ENCODE data around the gene ZYG11B. TPM values are rescaled to one million over a fixed set of nuclear protein-coding genes. Genes with fewer than 3 reads are reported as not detected.
"Not testable (repeated sequence)": the region's sequence is repeated elsewhere in the genome, so short reads cannot be mapped to it uniquely, and the experiment has no call there.

The ZYG11B gene
- total RNA-seq: 12.7 and 13.2 TPM in 2 replicates

DNA sequence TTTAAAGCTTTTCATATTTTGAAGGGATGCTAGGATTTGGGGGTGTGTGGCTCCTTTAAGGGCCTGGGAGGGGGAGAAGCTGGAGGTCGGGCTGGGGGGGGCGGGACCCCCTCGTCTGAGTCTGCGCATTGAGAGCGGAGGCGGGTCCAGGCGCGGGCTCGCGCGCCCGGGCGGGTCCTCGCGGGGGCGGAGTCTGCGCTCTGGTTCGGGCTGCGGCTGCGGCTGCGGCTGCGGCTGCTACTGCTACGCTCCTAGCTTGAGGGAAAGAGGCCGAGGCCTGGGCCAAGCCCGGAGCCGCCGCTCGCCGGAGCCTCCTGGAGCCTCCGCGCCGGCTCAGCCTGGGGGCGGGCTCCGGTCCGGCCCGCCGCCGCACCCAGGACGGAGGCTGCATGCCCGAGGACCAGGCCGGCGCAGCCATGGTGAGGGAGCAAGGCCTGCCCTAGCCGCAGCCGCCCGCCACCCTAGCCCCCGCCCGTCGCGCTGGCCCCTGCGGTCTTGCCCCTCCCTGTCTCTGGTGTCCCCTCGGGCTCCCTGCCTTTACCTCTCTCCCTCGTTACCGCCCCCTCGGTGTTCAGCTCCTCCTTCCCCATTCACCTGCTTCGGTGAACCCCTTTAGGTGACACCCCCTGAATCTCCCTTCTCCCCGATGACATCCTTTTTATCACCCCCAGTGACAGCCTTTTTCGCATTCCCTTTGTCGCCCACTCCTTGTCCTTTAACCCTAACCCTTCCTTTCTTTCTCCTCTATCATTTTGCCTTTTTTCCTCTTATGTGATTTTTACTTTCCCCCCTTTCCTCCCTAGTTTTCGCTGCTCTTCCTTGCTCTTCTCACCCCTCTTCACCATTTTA is at the start of gene ZYG11B:
TSS of gene ZYG11B (plus strand) at position 189 of the 849 bp plus-strand sequence. CDS start at position 390, 201 bp downstream.
- Mint-ChIP-seq H3K4me1 (ENCODE audit: low read depth) (peaks cover 25% of the 10 kb centered on the region), H3K4me3 (ENCODE audit: low read depth) (peak within 1 kb of the TSS; percentile 93), H3K9me3 (no peaks in the 10 kb centered on the region), H3K36me3 (ENCODE audit: low read depth) (peaks cover 3% of the 10 kb centered on the region), H3K27me3 (ENCODE audit: low read depth) (no peaks in the 10 kb centered on the region), H3K27ac (peak within 1 kb of the TSS; percentile 70)
- DNase-seq (ENCODE audit: low spot score): peak; percentile 87
- intact Hi-C loops (cut with micrococcal nuclease): loop anchor here (1.0 to 5.0 kb wide), 3 partner anchors 24 to 670 kb away; partner anchors contain the start of genes BTF3L4 and LRP8

DNA sequence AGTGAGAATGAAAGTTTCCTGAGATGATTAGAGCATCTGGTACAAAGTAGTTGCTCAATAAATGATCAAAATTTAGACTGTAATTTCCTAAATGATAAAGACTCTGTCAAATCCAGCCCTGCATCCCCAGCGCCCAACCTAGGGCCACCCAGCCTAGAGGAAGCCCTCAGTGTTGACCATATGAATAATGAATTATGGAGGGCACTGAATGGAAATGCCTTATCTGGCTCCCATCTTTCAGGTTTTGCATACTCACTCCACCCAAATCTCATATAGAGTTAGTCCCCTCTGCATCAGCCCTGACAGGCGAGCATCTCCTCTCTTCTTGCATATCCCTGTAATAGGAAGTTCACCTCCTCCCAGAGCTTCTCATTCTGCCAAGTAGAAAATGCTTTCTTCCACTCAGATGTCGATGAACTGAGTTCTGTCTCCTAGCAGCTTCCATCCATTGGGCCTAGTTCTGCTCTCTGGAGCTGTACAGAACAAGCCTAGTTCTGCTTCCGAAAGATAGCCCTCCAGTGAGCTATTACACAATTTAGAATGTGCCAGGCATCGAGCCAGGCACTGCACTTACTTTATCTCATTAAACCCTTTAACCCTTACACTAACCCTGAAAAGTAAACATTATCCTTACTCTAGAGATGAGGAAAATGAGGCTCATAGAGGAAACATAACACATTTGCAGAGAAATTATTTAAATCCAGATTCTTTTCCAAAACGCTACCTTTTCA is 49.0 kb upstream of the ZYG11B start:
- H3K36me3 Mint-ChIP-seq (ENCODE audit: low read depth): no peaks in the 10 kb centered on the region
- no peak overlapping the region for H3K4me3 Mint-ChIP-seq (ENCODE audit: low read depth)
- no peak for DNase-seq (ENCODE audit: low spot score)
- H3K27ac Mint-ChIP-seq: no peak overlapping the region
- intact Hi-C loops (cut with micrococcal nuclease): loop anchor here (5.0 kb wide), 1 partner anchor 130 kb away; no protein-coding TSS in a partner anchor
- no peaks in the 10 kb centered on the region for H3K27me3 Mint-ChIP-seq (ENCODE audit: low read depth)
- H3K4me1 Mint-ChIP-seq (ENCODE audit: low read depth): peaks cover 12% of the 10 kb centered on the region
- no peaks in the 10 kb centered on the region for H3K9me3 Mint-ChIP-seq

- DNase-seq (ENCODE audit: low spot score): no peak
- Mint-ChIP-seq H3K36me3 (ENCODE audit: low read depth) (peaks cover 7% of the 10 kb centered on the region), H3K27me3 (ENCODE audit: low read depth) (no peaks in the 10 kb centered on the region), H3K9me3 (peaks cover 3% of the 10 kb centered on the region), H3K27ac (no peak overlapping the region), H3K4me3 (ENCODE audit: low read depth) (no peak overlapping the region), H3K4me1 (ENCODE audit: low read depth) (peaks cover 17% of the 10 kb centered on the region)
- intact Hi-C loops (cut with micrococcal nuclease): loop anchor here (5.0 kb wide), 1 partner anchor 132 kb away; no protein-coding TSS in a partner anchor
Measured at GRCh38 chr1:52679048-52679447, 47.2 kb upstream of the ZYG11B start.

GRCh38 chr1:52679498-52679897 is 46.8 kb upstream of the ZYG11B start:
- peaks cover 4% of the 10 kb centered on the region for H3K9me3 Mint-ChIP-seq
- H3K27ac Mint-ChIP-seq: no peak overlapping the region
- no peak overlapping the region for H3K4me3 Mint-ChIP-seq (ENCODE audit: low read depth)
- H3K36me3 Mint-ChIP-seq (ENCODE audit: low read depth): peaks cover 8% of the 10 kb centered on the region
- no peaks in the 10 kb centered on the region for H3K27me3 Mint-ChIP-seq (ENCODE audit: low read depth)
- peaks cover 14% of the 10 kb centered on the region for H3K4me1 Mint-ChIP-seq (ENCODE audit: low read depth)
- no peak for DNase-seq (ENCODE audit: low spot score)
- intact Hi-C loops (cut with micrococcal nuclease): loop anchor here (5.0 kb wide), 1 partner anchor 132 kb away; no protein-coding TSS in a partner anchor

- H3K27ac Mint-ChIP-seq: no peak overlapping the region
- peaks cover 5% of the 10 kb centered on the region for H3K4me1 Mint-ChIP-seq (ENCODE audit: low read depth)
- H3K27me3 Mint-ChIP-seq (ENCODE audit: low read depth): no peaks in the 10 kb centered on the region
- H3K36me3 Mint-ChIP-seq (ENCODE audit: low read depth): peaks cover 14% of the 10 kb centered on the region
- no peak for DNase-seq (ENCODE audit: low spot score)
- intact Hi-C loops (cut with micrococcal nuclease): loop anchor here (10.0 kb wide), 1 partner anchor 536 kb away; the partner anchor contains the start of gene ZFYVE9
- no peak overlapping the region for H3K4me3 Mint-ChIP-seq (ENCODE audit: low read depth)
- H3K9me3 Mint-ChIP-seq: peaks cover 4% of the 10 kb centered on the region
Measured at GRCh38 chr1:52680353-52680752, 45.9 kb upstream of the ZYG11B start.

DNA sequence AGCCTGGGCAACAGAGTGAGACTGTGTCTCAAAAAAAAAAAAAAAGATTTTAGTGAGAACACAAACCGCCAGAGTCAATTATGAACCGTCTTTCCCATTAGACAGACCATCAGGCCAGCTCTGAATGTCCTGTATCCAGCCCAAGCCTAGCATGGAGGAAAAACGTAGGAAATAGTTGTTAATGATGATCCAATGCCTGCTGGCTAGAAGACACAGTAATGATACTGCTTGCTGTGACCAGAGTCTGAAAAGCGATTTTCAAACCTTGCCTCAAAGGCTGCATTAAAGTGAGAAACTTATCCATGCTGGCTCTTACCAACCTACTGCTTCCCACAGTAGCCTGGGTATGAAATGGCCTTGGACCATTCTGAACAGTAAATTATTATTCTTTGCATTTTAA is 45.1 kb upstream of the ZYG11B start:
- Mint-ChIP-seq H3K9me3 (peaks cover 4% of the 10 kb centered on the region), H3K4me3 (ENCODE audit: low read depth) (no peak overlapping the region), H3K36me3 (ENCODE audit: low read depth) (peaks cover 19% of the 10 kb centered on the region), H3K27me3 (ENCODE audit: low read depth) (no peaks in the 10 kb centered on the region), H3K4me1 (ENCODE audit: low read depth) (peaks cover 8% of the 10 kb centered on the region), H3K27ac (no peak overlapping the region)
- DNase-seq (ENCODE audit: low spot score): no peak
- intact Hi-C loops (cut with micrococcal nuclease): loop anchor here (10.0 kb wide), 1 partner anchor 536 kb away; the partner anchor contains the start of gene ZFYVE9

- peaks cover 42% of the 10 kb centered on the region for H3K36me3 Mint-ChIP-seq (ENCODE audit: low read depth)
- peaks cover 9% of the 10 kb centered on the region for H3K4me1 Mint-ChIP-seq (ENCODE audit: low read depth)
- intact Hi-C loops (cut with micrococcal nuclease): loop anchor here (10.0 kb wide), 1 partner anchor 539 kb away; the partner anchor contains the start of gene ZFYVE9
- no peak for DNase-seq (ENCODE audit: low spot score)
- no peak overlapping the region for H3K4me3 Mint-ChIP-seq (ENCODE audit: low read depth)
- no peak overlapping the region for H3K27ac Mint-ChIP-seq
- H3K9me3 Mint-ChIP-seq: peaks cover 4% of the 10 kb centered on the region
- no peaks in the 10 kb centered on the region for H3K27me3 Mint-ChIP-seq (ENCODE audit: low read depth)
Measured at GRCh38 chr1:52683367-52683940, 42.8 kb upstream of the ZYG11B start.

DNA sequence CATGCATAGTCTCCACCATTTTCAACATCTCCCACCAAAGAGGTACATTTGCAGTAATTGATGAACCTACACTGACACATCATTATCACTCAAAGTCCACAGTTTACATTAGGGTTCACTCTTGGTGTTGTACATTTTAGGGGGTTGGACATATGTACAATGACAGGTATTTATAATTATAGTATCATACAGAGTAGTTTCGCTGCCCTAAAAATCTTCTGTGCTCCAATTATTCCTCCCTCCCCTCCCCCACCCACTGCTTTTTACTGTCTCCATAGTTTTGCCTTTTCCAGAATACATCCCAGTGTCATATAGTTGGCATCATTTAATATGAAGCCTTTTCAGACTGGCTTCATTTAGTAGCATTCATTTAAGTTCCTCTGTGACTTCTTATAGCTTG is 41.7 kb upstream of the ZYG11B start:
- Mint-ChIP-seq H3K36me3 (ENCODE audit: low read depth) (peaks cover 46% of the 10 kb centered on the region), H3K27ac (no peak overlapping the region), H3K27me3 (ENCODE audit: low read depth) (no peaks in the 10 kb centered on the region), H3K4me1 (ENCODE audit: low read depth) (peaks cover 9% of the 10 kb centered on the region), H3K9me3 (peaks cover 4% of the 10 kb centered on the region), H3K4me3 (ENCODE audit: low read depth) (no peak overlapping the region)
- DNase-seq (ENCODE audit: low spot score): no peak
- intact Hi-C loops (cut with micrococcal nuclease): loop anchor here (10.0 kb wide), 1 partner anchor 540 kb away; the partner anchor contains the start of gene ZFYVE9

- DNase-seq (ENCODE audit: low spot score): peak; percentile 70
- not testable (repeated sequence) for H3K4me1 Mint-ChIP-seq (ENCODE audit: low read depth); H3K9me3 Mint-ChIP-seq; H3K4me3 Mint-ChIP-seq (ENCODE audit: low read depth); H3K27me3 Mint-ChIP-seq (ENCODE audit: low read depth)
- peak overlapping the region; percentile 48 for H3K27ac Mint-ChIP-seq
- intact Hi-C loops (cut with micrococcal nuclease): loop anchor here (1.0 to 10.0 kb wide), 3 partner anchors 262 to 542 kb away; partner anchors contain the start of genes ORC1, PRPF38A and ZFYVE9
- peaks cover 52% of the 10 kb centered on the region for H3K36me3 Mint-ChIP-seq (ENCODE audit: low read depth)
Measured at GRCh38 chr1:52686261-52686751, 39.9 kb upstream of the ZYG11B start.

DNA sequence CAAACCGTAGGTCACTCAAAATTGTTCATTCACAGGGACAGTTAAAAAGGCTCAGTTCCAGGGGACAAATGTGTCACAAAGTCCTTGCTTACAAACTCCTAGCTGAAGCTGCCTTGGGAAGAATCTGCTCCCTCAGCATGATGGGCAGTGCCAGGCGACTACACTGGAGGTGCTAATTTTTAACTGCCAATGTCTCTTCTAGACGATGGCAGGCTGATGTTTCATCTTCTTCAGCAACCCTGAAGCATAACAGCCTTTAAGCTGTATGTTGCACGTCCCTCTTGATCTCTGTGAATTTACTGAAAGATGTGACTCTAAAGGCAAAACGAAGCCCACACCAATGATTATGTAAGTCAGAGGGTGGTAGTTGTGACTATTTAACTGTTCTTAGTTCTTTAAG is 39.4 kb upstream of the ZYG11B start:
- Mint-ChIP-seq H3K4me3 (ENCODE audit: low read depth) (no peak overlapping the region), H3K27ac (no peak overlapping the region), H3K36me3 (ENCODE audit: low read depth) (peaks cover 55% of the 10 kb centered on the region), H3K9me3 (peaks cover 4% of the 10 kb centered on the region), H3K4me1 (ENCODE audit: low read depth) (peaks cover 9% of the 10 kb centered on the region), H3K27me3 (ENCODE audit: low read depth) (no peaks in the 10 kb centered on the region)
- no peak for DNase-seq (ENCODE audit: low spot score)
- intact Hi-C loops (cut with micrococcal nuclease): loop anchor here (1.0 to 10.0 kb wide), 3 partner anchors 263 to 542 kb away; partner anchors contain the start of genes ORC1, PRPF38A and ZFYVE9

- Mint-ChIP-seq H3K36me3 (ENCODE audit: low read depth) (peaks cover 61% of the 10 kb centered on the region), H3K27ac (no peak overlapping the region), H3K9me3 (no peaks in the 10 kb centered on the region), H3K4me1 (ENCODE audit: low read depth) (peaks cover 12% of the 10 kb centered on the region), H3K4me3 (ENCODE audit: low read depth) (no peak overlapping the region), H3K27me3 (ENCODE audit: low read depth) (no peaks in the 10 kb centered on the region)
- DNase-seq (ENCODE audit: low spot score): no peak
- intact Hi-C loops (cut with micrococcal nuclease): no loop called here
Measured at GRCh38 chr1:52691821-52692220, 34.4 kb upstream of the ZYG11B start.

DNA sequence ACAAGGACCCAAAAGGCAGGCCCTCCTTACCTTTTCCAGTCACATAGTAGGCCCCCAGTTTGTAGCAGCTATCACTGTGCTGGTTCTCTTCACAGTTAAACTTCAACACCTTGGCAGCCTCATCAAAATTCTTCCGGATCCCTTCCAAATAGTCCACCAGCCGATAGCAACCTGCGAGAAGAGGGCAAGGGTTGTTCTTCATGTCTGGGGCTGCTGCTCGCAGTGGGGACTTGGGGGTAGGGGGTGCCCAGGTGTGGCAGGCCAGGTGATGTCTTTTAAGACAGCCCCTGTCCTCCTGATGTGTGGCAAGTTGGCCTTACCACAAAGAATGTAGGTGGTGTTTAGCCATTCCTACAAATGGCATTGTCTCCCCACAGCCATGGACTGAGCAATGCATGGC is 33.6 kb upstream of the ZYG11B start:
- no peak overlapping the region for H3K4me3 Mint-ChIP-seq (ENCODE audit: low read depth)
- no peaks in the 10 kb centered on the region for H3K27me3 Mint-ChIP-seq (ENCODE audit: low read depth)
- H3K36me3 Mint-ChIP-seq (ENCODE audit: low read depth): peaks cover 56% of the 10 kb centered on the region
- DNase-seq (ENCODE audit: low spot score): no peak
- peaks cover 16% of the 10 kb centered on the region for H3K4me1 Mint-ChIP-seq (ENCODE audit: low read depth)
- no peak overlapping the region for H3K27ac Mint-ChIP-seq
- H3K9me3 Mint-ChIP-seq: no peaks in the 10 kb centered on the region
- intact Hi-C loops (cut with micrococcal nuclease): no loop called here

Data from activated T-helper 2 cell treated with anti-CD3 and anti-CD28 coated beads, Interferon-gamma antibody, Interleukin-2, Interleukin-4, amounts not matched to agents 10 μg/mL and 5 μg/mL and 100 μg/mL, durations not matched to agents 14 hours and 24 hours and 36 hours (primary cell).